ENCODE results near the gene CWC27.

Gene CWC27

DNA sequence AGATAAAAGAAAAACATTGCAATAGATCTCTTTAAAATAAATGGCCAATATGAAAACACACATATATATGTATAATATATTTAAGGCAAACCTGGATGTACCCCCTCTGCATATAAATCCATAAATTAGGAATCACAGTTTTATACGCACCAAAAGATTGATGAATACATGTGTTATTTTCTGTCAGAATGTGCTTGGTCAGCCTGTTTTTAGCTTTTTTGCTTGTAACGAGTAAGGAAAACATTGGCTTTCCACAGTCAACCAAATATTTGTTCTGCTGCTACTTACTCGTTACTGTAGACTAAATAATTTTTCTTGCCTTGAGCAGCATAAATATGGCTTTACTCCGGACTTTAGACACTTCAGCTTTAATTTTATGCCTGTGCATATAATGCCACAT, 173.7 kb downstream of the CWC27 start:
- no peak for DNase-seq (ENCODE audit: low read depth)
- TF ChIP-seq, protein P1, sequence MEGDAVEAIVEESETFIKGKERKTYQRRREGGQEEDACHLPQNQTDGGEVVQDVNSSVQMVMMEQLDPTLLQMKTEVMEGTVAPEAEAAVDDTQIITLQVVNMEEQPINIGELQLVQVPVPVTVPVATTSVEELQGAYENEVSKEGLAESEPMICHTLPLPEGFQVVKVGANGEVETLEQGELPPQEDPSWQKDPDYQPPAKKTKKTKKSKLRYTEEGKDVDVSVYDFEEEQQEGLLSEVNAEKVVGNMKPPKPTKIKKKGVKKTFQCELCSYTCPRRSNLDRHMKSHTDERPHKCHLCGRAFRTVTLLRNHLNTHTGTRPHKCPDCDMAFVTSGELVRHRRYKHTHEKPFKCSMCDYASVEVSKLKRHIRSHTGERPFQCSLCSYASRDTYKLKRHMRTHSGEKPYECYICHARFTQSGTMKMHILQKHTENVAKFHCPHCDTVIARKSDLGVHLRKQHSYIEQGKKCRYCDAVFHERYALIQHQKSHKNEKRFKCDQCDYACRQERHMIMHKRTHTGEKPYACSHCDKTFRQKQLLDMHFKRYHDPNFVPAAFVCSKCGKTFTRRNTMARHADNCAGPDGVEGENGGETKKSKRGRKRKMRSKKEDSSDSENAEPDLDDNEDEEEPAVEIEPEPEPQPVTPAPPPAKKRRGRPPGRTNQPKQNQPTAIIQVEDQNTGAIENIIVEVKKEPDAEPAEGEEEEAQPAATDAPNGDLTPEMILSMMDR (IDR thresholded peaks at IDR 0.05; ENCODE audit: insufficient read depth, low read depth, low read length, missing control alignments) = no peak

DNA sequence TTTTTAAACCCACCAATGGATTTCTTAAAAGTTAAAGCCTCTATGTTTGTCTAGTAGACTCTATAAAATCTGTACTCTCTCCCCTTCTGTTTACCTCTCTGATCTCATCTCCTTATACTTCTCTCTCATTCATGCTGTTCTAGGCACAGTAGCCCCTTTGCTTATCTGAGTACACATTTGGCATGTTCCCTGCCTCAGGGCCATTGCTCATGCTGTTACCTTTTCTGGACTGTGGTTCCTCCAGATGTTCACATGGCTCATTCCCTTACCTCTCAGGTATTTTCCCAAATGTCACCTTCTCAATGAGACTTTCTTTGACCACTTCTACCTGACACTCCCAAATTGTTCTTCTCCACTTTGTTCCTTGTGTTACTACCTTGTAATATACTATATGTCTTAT, 176.1 kb downstream of the CWC27 start:
- TF ChIP-seq, protein P1 (IDR thresholded peaks at IDR 0.05; ENCODE audit: insufficient read depth, low read depth, low read length, missing control alignments) = no peak
- no peak overlapping the region for H3K4me3 ChIP-seq (ENCODE audit: low read depth, low read length)
- DNase-seq (ENCODE audit: low read depth) = no peak

More for the DNA sequence above, 173.7 kb downstream of the CWC27 start:
- H3K4me3 ChIP-seq (ENCODE audit: low read depth, low read length) = no peak overlapping the region

DNA sequence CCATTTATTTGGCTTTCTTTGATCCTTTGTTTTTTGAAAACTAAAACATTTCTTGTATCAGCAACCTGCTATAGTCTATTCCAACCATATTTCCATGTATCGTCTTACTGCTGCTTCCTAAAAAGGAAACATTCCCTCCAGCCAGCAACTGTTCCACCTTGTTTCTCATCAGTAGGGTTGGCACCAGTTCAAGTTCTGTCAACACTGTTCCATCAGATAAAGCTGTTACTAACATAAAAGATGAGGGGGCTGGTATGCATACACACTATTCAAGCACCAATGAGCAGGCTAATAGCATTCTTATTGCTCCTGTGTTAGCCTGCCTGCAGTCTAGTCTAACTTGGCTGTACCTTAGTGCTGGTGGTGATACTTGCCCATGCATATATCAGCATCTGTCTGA, 178.3 kb downstream of the CWC27 start:
- H3K4me3 ChIP-seq (ENCODE audit: low read depth, low read length) = no peak overlapping the region
- DNase-seq (ENCODE audit: low read depth) = no peak
- TF ChIP-seq, protein P1 (IDR thresholded peaks at IDR 0.05; ENCODE audit: insufficient read depth, low read depth, low read length, missing control alignments) = no peak

DNA sequence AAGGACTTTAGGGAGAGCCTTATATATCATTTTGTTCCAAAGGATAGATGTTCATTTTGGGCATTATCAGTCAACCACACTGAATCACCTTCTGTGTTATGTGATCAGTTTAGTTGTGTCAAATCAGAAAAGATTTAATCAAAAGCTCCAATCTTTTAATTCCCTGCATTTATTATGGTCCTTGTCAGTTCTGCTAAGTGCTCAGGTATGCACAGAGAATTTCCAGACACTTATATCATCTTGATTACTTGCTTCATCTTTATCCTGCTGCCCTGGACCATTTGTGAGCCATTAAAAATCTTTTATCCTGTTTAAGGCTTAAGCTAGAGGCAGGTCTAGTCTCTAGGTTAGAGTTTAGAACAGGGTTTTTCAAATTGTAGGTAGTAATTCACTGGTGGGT, 179.1 kb downstream of the CWC27 start:
- TF ChIP-seq, protein P1 (IDR thresholded peaks at IDR 0.05; ENCODE audit: insufficient read depth, low read depth, low read length, missing control alignments) = no peak
- DNase-seq (ENCODE audit: low read depth) = no peak
- no peak overlapping the region for H3K4me3 ChIP-seq (ENCODE audit: low read depth, low read length)

DNA sequence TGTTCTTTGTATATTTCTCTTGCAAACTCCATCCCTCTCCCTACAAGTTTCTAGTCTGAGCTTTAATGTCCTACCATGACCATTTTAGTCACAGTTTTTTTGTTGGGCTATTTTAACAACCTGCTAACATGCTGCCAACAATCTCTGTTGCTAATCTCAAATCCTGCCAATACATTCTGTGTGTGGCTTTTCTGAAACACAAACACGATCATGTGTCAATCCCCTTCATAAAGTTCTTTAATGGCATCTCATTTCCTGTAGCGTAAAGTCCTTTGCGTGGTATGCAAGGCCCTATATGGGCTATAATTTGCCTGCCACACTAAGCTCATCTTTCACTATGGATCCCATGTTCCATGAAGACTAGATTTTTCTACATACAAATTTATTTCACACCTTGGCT, 180.6 kb downstream of the CWC27 start:
- TF ChIP-seq, protein P1 (IDR thresholded peaks at IDR 0.05; ENCODE audit: insufficient read depth, low read depth, low read length, missing control alignments) = no peak
- DNase-seq (ENCODE audit: low read depth) = no peak
- no peak overlapping the region for H3K4me3 ChIP-seq (ENCODE audit: low read depth, low read length)

DNA sequence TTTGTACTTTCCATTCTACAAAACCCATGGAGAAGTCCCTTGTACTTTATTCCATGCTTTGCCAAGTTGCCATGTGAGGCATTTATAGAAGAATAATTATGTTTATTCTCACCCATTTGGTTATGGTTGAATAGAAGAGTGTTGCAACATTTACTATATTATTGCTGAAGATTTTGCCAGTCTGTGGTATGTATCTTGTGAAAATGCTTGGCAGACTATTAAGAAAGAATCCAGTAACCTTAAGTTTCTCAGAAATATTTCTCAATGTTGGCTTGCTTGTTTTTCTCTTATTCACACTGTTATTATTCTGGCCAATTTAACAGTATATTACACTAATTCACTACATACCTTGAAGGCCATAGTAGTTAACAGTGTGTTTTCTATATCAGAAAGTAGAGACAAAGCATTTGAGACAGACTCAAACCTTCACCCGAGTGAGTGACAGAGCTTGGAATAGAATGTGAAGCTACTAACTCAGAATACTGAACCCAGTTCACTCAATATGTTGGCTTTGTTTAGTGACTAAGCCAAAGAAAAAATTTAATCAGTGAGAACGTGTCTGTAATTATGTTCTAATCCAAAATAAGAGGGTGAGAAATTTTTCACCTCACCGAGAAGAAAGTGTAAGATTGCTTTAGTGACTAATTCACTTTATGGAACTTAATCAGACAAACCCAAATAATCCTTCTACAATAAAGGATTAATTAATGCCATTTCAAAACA, 184.4 kb downstream of the CWC27 start:
- H3K4me3 ChIP-seq (ENCODE audit: low read depth, low read length) = no peak overlapping the region
- TF ChIP-seq, protein P1 (IDR thresholded peaks at IDR 0.05; ENCODE audit: insufficient read depth, low read depth, low read length, missing control alignments) = no peak
- DNase-seq (ENCODE audit: low read depth) = no peak

DNA sequence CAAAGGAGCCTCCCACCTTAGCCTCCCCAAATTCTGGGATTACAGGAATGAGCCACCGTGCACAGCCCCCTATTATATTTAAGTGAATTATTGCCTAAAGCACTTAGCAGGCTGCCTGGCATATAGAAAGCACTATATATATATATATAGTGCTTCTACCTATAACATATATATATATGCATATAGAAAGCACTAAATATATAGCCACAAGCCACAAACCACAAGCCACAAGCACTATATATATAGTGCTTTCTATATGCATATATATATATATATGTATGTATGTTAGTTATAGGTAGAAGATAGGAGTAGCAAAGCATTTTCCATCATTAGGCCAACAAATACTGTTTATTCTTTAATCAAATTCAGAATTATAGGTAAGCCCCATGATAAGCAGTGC, 185.8 kb downstream of the CWC27 start:
- no peak overlapping the region for H3K4me3 ChIP-seq (ENCODE audit: low read depth, low read length)
- TF ChIP-seq, protein P1 (IDR thresholded peaks at IDR 0.05; ENCODE audit: insufficient read depth, low read depth, low read length, missing control alignments) = no peak
- peak; percentile 3 for DNase-seq (ENCODE audit: low read depth)

Data from GM12865 (cell line).